Effector memory CD4-positive, alpha-beta T cell (primary cell): Measurements from ENCODE around the gene FBXL15.

ENCODE experiments used
- DNase-seq, 3 donors: peaks; one replicate each; pipeline ENCODE4 v3.0.0-alpha.2; 2020
- H3K27ac ChIP-seq: 2 replicates; pipeline ENCODE4 v1.7.0; 2013; ENCODE audit warnings: mild to moderate bottlenecking, low read length, moderate library complexity; ENCODE audit not compliant: insufficient read depth, poor library complexity, severe bottlenecking
- H3K27me3 ChIP-seq: replicated peaks from 2 replicates; pipeline ENCODE4 v1.7.0; 2013; ENCODE audit warnings: mild to moderate bottlenecking, low read length; ENCODE audit not compliant: insufficient read depth, control insufficient read depth, poor library complexity, severe bottlenecking
- H3K36me3 ChIP-seq: 2 replicates; pipeline ENCODE4 v1.7.0; 2013; ENCODE audit warnings: mild to moderate bottlenecking, low read length, moderate library complexity; ENCODE audit not compliant: control insufficient read depth, insufficient read depth
- H3K4me1 ChIP-seq: 2 replicates; pipeline ENCODE4 v1.7.0; 2013; ENCODE audit warnings: low read length, mild to moderate bottlenecking; ENCODE audit not compliant: control insufficient read depth, insufficient read depth, poor library complexity, severe bottlenecking
- H3K4me3 ChIP-seq: 2 replicates; pipeline ENCODE4 v1.7.0; 2013; ENCODE audit warnings: low read length, low read depth, mild to moderate bottlenecking; ENCODE audit not compliant: insufficient read depth, poor library complexity, severe bottlenecking
- H3K9me3 ChIP-seq: 2 replicates; pipeline ENCODE4 v1.7.0; 2013; ENCODE audit warnings: mild to moderate bottlenecking, low read length, moderate library complexity; ENCODE audit not compliant: control insufficient read depth

Gene FBXL15

DNA sequence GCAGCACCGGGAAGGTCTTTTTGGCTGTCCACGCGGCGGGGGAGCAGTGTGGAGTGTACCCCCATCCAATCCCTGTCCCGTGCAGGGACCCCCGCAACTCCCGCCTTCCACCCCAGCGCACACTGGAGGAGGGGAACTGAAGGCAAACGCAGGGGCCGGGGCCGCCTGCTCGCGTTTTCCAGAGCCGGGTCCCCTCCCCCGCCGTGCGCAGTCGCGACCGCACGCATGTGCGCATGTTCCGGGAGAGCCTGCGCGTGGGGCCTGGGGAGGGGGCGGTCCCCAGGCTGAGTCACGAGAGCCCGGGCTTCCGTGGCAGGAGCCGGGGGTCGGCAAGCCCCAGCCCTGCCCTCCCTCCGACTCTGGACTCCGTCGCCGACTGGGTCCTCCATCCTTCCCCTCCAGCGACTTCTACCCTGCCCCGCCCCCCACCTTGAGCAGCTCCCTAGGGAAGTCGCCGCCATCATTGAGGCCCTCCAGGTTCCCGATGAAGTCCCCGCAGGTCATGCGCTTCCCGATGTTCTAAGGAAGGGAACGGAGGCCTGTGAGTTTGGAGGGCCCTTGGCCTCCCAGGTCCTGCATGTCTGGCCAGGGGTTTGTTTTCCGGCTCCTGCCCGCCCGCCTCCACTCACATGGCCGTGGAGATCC is 10.1 kb upstream of the FBXL15 start:
- H3K4me1 ChIP-seq, result peaks cover 26% of the 10 kb centered on the region
- no peak for DNase-seq
- H3K27me3 ChIP-seq, result peaks cover 8% of the 10 kb centered on the region
- no peaks in the 10 kb centered on the region for H3K36me3 ChIP-seq
- peak overlapping the region; percentile 46 for H3K4me3 ChIP-seq
- no peaks in the 10 kb centered on the region for H3K9me3 ChIP-seq
- no peak overlapping the region for H3K27ac ChIP-seq

DNA sequence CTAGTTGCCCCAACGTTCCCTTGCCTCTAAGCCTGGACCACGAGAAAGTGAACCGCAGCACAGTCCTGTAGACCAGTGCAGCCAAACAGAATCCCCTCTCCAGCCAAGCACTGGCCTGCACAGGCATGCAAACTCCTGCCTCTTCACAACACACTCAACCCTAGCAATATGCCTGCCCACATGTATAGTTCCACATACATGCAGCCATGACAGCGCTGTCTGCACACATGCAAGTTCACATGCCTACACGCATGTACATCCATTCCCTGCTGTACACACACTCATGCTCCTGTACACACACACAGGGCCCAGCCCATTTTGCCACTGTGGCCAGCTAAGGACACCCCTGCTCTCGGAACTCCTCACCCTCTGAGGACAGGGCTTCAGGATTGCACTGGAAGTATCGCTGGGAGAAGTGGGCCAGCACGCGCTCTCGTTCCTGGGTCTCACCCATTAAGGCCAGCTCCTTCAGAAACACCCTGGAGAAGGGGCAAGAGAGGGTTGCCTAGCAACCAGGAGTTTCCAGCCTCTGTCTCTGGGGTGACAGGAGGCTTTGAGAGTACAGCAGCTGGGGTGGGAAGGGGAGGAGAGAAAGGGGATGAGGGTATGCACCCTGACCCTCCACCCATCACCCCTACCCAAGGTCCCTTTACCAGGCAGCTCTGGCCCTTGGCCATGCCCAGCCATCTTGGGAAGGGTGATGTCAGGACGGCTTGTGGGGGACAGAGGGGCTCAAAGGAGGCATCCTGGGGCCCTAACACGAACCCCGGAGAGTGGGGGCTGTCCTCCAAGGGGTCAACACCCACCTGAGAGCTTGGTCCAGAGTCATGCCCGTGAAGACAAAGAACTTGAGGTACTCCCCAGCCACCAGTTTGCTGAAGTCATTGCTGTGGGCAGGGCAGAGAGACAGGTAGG is 9.0 kb upstream of the FBXL15 start:
- Histone ChIP-seq H3K4me3 (no peak overlapping the region), H3K27ac (no peak overlapping the region), H3K9me3 (no peaks in the 10 kb centered on the region), H3K27me3 (peaks cover 15% of the 10 kb centered on the region), H3K4me1 (peaks cover 26% of the 10 kb centered on the region), H3K36me3 (no peaks in the 10 kb centered on the region)
- no peak for DNase-seq

DNA sequence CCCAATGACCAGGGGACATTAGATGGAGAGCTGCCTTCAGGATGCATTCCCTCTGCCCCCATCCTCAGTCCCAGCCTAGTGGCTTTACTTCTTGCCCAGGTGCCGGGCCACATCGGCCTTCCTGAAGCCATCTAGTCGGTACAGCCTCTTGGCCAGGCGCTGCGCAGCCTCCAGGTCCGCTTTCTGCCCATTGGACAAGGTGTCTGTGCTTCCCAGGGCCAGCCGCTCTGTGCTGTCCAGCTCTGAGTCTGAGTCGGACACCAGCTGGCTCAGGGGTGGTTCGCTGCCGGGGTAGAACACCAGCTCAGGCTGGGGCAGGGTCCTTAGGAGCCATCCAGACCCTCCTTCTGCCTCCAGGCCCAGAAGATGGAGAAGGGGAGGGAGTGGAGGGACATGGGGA is 8.3 kb upstream of the FBXL15 start:
- Histone ChIP-seq H3K4me1 (peaks cover 26% of the 10 kb centered on the region), H3K4me3 (no peak overlapping the region), H3K27ac (no peak overlapping the region), H3K27me3 (peaks cover 21% of the 10 kb centered on the region), H3K9me3 (no peaks in the 10 kb centered on the region), H3K36me3 (no peaks in the 10 kb centered on the region)
- no peak for DNase-seq

DNA sequence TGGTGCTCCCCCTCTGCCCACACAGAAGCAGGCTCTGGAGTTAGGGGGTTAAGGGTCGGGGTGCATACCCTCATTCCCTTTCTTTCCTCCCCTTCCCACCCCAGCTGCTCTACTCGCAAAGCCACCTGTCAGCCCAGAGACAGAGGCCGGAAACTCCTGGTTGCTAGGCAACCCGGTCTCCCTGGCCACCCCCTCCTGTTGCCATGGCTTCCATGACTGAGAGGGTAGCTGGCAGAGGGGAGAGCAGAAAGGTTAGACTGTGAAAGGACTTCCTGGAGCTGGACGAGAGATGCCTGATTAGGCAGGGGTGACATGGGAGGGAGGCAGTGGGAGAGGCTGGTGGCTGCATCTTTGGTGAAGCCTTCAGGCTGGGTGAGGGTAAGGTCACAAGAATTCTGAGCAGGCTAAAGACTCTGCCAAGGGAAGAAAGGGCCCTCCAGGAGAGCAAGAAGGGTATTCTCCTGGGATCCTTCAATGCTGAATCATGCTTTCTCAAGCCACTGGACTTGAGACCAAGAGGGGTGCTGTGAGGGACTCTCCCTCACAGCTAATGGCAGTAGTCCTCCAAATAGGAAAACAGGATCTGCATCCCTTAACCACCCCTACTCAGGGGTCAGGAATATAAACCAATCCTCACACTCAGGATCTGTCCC is 7.5 kb upstream of the FBXL15 start:
- DNase-seq, result no peak
- Histone ChIP-seq H3K27ac (no peak overlapping the region), H3K27me3 (peaks cover 21% of the 10 kb centered on the region), H3K9me3 (no peaks in the 10 kb centered on the region), H3K4me3 (no peak overlapping the region), H3K4me1 (peaks cover 26% of the 10 kb centered on the region), H3K36me3 (no peaks in the 10 kb centered on the region)

DNA sequence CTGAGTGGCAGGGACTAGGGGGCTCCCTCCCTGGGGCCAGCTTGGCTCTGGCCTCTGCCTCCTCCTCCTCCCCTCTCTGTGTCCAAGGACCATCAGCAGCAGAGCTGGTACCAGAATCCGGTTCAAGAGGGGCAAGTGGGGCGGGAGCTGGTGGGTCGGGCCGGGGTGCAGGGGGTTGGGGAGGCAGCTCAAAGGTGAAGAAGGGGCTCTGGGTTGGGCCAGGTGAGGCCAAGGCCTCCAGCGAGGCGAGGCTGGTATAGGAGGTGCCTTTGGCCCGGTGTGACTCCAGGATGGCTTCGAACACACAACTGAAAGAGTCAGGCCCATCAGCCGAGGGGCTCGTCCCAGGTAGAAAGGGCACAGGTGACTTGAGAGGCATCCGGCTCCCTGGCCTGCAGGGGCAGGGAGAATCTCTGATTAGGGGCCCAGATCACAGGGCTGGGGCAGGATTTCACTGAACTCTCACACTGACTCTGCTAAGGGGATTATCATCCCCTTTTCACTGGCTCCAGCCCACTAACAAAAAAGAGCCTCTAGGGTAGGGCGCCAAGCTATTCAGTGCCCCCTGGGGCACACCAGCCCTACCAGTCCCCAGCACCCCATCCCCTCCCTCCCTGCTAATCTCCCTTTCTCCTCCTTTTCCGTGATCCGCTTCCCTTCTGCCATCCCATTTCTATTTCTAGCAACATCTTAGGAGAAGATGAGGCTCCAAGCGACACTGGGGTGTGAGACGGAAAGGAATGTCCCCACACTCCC is 6.7 kb upstream of the FBXL15 start:
- Histone ChIP-seq H3K9me3 (no peaks in the 10 kb centered on the region), H3K27ac (no peak overlapping the region), H3K4me3 (no peak overlapping the region), H3K4me1 (peaks cover 25% of the 10 kb centered on the region), H3K27me3 (peaks cover 21% of the 10 kb centered on the region), H3K36me3 (no peaks in the 10 kb centered on the region)
- DNase-seq, result no peak

DNA sequence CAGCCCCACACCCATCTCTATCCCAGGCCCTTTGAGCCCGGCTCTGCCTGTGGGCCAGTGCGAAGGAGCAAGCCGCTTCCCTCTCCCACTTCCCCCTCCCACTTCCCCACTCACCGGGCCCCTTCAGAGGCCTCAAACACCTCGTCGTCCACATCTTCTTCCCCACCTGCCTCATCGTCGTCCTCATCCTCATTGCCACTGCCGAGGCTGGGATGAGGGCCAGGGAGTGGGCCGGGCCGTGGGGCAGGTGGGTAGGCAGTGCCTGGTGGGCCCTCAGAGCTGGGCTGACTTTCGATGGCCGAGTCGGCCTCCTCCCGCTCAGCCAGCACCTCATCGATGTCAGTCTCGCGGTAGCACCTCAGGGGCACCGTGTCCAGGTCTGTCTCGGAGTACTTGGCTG is 5.9 kb upstream of the FBXL15 start:
- DNase-seq, result no peak
- no peaks in the 10 kb centered on the region for H3K36me3 ChIP-seq
- H3K4me3 ChIP-seq, result no peak overlapping the region
- H3K4me1 ChIP-seq, result peaks cover 26% of the 10 kb centered on the region
- no peaks in the 10 kb centered on the region for H3K9me3 ChIP-seq
- no peak overlapping the region for H3K27ac ChIP-seq
- H3K27me3 ChIP-seq, result peaks cover 24% of the 10 kb centered on the region

DNA sequence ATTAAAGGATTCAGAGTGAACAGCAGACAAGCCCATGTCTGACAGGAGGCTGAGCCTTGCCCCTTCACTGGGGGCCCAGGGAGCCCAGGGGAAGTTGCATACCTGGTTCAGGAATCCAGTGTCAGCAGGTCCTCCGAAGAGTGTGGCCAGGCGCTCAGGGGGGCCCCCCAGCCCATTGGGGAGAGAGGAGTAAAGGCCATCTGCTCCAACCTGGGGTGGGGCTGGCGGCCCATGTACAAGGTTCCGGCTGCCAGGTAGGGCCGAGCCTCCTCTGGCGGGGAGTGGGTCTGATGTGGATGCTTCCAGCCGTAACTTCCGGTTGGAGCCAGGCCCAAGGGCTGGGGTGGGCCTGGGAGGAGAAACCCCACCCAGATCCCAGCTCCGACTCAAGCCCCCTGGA is 4.4 kb upstream of the FBXL15 start:
- no peak for DNase-seq
- Histone ChIP-seq H3K4me3 (no peak overlapping the region), H3K27ac (no peak overlapping the region), H3K27me3 (peaks cover 18% of the 10 kb centered on the region), H3K4me1 (peaks cover 23% of the 10 kb centered on the region), H3K36me3 (no peaks in the 10 kb centered on the region), H3K9me3 (no peaks in the 10 kb centered on the region)

DNA sequence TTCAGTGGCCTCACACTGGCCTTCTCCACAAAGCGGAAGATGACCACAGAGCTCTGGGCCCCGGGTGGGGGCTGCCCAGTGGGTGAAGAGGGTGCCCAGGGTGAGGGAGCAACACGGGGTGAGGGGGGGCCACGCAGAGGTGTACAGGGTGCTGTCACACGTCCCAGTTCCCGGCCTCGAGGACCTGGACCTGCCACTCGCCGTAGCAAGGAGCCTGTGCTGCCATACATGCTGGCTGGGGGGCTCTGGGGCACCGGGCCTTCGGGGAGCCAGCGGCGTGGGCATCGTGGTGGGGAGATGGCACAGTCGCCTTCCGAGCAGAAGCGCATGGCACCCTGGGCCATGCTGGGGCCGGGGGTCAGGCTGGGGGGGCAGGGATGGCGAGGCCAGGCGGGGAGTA is 3.9 kb upstream of the FBXL15 start:
- Histone ChIP-seq H3K4me1 (peaks cover 23% of the 10 kb centered on the region), H3K36me3 (no peaks in the 10 kb centered on the region), H3K27me3 (peaks cover 18% of the 10 kb centered on the region), H3K27ac (no peak overlapping the region), H3K4me3 (no peak overlapping the region), H3K9me3 (no peaks in the 10 kb centered on the region)
- DNase-seq, result no peak

DNA sequence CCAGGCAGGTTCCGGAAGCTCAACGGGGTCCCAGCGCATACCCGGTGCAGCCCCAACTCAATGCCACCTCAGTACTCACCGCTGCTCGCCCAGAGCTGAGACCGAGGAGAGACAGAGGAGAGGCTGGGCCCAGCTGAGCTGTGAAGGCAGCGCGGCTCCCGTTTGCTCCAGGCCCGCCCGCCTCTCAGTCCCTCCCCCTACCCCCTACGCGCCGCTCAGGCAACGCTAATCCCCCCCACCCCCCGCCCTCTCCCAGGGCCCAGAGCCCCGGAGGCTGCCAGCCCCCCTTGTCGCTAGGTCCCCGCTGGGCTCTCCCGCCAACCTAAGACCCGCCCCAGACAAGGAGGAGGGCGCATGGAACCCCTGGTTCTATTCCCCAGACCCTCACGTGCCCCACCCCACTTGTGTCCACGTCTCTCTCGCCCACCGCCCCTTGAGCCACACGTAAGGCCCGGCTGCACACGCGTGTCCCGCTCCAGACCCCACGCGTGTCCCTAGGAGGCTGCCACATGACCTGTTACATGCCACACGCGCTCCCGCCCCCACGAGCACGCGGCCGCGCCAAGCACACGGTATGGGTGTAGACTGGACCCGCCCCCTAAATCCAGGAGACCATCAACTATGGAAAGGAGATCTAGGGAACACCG is 1.9 kb upstream of the FBXL15 start, which contains the start of gene PSD:
TSS of gene PSD (minus strand) at position 164 of the 647 bp plus-strand sequence. CDS start 1,747 bp downstream, outside the sequence.
- Histone ChIP-seq H3K36me3 (no peaks in the 10 kb centered on the region), H3K4me1 (peaks cover 37% of the 10 kb centered on the region), H3K9me3 (no peaks in the 10 kb centered on the region), H3K4me3 (peak within 1 kb of the TSS; percentile 88), H3K27ac (no peak within 1 kb of the TSS), H3K27me3 (peaks cover 18% of the 10 kb centered on the region)
- DNase-seq, result no peak
